Bronchus fibroblast of lung (primary cell): ENCODE results near the gene NCOA3. TPM values are rescaled to one million over a fixed set of nuclear protein-coding genes. Genes with fewer than 3 reads are reported as not detected.

Source experiments
- total RNA-seq: library from RNA; depleted of rRNA; stranded (reverse); fragments of >200 nt; gene quantifications from 2 replicates; pipeline ENCODE4 v1.2.3, GENCODE V29; 2015

NCOA3 gene
- 11.8 and 13.5 TPM in 2 replicates for total RNA-seq

GRCh38 chr20:47501482-47502270 lies at the start of gene NCOA3:
Gene NCOA3, plus strand, starts transcription at chr20:47501887. Its CDS starts 120,361 bp downstream, at chr20:47622248.

Other genes with a start within 250 kb of the NCOA3 start
- 26.4 and 26.6 TPM in 2 replicates for gene ZMYND8, start 145.2 kb upstream of the NCOA3 start, total RNA-seq